Lower lobe of right lung (tissue), 2 donors: ENCODE measurements around the gene RUVBL1. TPM values are rescaled to one million over a fixed set of nuclear protein-coding genes. Genes with fewer than 3 reads are reported as not detected.

ENCODE experiments used
- ATAC-seq, 2 donors: fragments of 200-7000 bp; cut with Tn5 transposase; one replicate each; pipeline ENCODE4 v1.9.1; 2020 to 2022; ENCODE audit warnings: mild to moderate bottlenecking in 2 of 2, moderate library complexity in 2 of 2
- DNase-seq: peaks from one replicate; pipeline ENCODE4 v3.0.0-alpha.2; 2020
- H3K27ac ChIP-seq: fragments of 200-600 bp; one replicate; pipeline ENCODE4 v1.8.0; 2022
- H3K27me3 ChIP-seq: fragments of 200-600 bp; one replicate; pipeline ENCODE4 v1.8.0; 2022; ENCODE audit warnings: low read depth
- H3K36me3 ChIP-seq: fragments of 200-600 bp; one replicate; pipeline ENCODE4 v1.8.0; 2022; ENCODE audit warnings: mild to moderate bottlenecking
- H3K4me1 ChIP-seq: fragments of 200-600 bp; one replicate; pipeline ENCODE4 v1.8.0; 2022
- H3K4me3 ChIP-seq: fragments of 200-600 bp; one replicate; pipeline ENCODE4 v1.8.0; 2022; ENCODE audit warnings: mild to moderate bottlenecking
- H3K9me3 ChIP-seq: fragments of 200-600 bp; one replicate; pipeline ENCODE4 v1.8.0; 2022
- intact Hi-C: fragments of 100-400 bp; cut with DNase I; formaldehyde crosslinking; loops from one replicate; pipeline ENCODE4 v1.11.0; 2022
- total RNA-seq: library from RNA; stranded (reverse); fragmentation: NEBNext Ultra II Directional; extraction: Animal tissue kit (Norgen Biotek cat#: 25700); gene quantifications from one replicate; pipeline ENCODE4 v1.2.1, GENCODE V29; 2021
- TF ChIP-seq, protein P1 (sequence below): fragments of 200-600 bp; IDR thresholded peaks from one replicate; pipeline ENCODE4 v1.8.0; 2022; ENCODE audit warnings: antibody characterized with exemption, mild to moderate bottlenecking
- donor health status: DM: no; HTN: yes; CAD: no; lungs with severe emphysema.

Gene RUVBL1
- total RNA-seq, 1 donor from 2014 or later, result 21.4 TPM

DNA sequence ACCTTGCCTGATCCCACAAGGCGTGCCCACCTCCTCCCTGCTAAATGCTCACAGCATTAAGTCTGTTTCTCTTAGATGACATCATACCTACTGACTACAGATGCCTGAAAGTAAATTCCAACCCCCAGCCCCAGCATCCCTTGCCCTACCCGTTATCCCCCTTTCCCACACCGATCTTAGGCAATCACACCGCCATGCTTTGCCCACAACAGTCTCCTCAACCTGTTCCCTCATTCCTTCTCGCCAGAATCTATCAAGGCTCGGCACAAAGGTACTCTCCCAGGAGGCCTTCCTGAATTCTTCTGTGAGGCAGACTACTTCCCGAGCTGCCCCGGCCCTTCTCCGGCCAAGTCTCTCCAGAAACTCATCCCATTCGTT lies 72.2 kb downstream of the RUVBL1 start:
- H3K27me3 ChIP-seq, result no peaks in the 10 kb centered on the region
- H3K4me3 ChIP-seq, result peak overlapping the region; percentile 95
- H3K27ac ChIP-seq, result peak overlapping the region; percentile 94
- intact Hi-C loops, result no loop called here
- no peaks in the 10 kb centered on the region for H3K9me3 ChIP-seq
- no peak for ATAC-seq
- H3K36me3 ChIP-seq, result peaks cover 23% of the 10 kb centered on the region
- no peak for DNase-seq
- TF ChIP-seq, protein P1, sequence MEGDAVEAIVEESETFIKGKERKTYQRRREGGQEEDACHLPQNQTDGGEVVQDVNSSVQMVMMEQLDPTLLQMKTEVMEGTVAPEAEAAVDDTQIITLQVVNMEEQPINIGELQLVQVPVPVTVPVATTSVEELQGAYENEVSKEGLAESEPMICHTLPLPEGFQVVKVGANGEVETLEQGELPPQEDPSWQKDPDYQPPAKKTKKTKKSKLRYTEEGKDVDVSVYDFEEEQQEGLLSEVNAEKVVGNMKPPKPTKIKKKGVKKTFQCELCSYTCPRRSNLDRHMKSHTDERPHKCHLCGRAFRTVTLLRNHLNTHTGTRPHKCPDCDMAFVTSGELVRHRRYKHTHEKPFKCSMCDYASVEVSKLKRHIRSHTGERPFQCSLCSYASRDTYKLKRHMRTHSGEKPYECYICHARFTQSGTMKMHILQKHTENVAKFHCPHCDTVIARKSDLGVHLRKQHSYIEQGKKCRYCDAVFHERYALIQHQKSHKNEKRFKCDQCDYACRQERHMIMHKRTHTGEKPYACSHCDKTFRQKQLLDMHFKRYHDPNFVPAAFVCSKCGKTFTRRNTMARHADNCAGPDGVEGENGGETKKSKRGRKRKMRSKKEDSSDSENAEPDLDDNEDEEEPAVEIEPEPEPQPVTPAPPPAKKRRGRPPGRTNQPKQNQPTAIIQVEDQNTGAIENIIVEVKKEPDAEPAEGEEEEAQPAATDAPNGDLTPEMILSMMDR, result no peak
- H3K4me1 ChIP-seq, result peaks cover 32% of the 10 kb centered on the region

DNA sequence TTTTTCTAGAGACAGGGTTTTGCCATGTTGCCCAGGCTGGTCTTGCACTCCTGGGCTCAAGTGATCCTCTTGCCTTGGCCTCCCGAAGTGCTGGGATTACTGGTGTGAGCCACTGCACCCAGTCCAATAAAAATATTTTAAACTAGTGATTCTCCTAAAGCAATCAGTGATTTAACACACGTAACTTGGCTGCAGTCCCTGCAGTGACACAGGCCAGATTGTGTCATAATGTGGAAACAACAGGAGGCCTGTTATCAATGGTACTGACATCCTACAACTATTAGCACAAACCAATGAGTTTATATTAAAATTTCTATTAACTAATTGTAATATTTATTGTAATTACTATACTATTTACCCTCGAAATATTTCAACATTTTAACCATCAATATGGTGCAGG lies 73.0 kb downstream of the RUVBL1 start:
- Histone ChIP-seq H3K36me3 (peaks cover 15% of the 10 kb centered on the region), H3K4me3 (no peak overlapping the region), H3K9me3 (no peaks in the 10 kb centered on the region), H3K4me1 (peaks cover 31% of the 10 kb centered on the region), H3K27ac (no peak overlapping the region), H3K27me3 (no peaks in the 10 kb centered on the region)
- ATAC-seq (no peak), DNase-seq (no peak)
- TF ChIP-seq, protein P1, result no peak
- intact Hi-C loops, result no loop called here

DNA sequence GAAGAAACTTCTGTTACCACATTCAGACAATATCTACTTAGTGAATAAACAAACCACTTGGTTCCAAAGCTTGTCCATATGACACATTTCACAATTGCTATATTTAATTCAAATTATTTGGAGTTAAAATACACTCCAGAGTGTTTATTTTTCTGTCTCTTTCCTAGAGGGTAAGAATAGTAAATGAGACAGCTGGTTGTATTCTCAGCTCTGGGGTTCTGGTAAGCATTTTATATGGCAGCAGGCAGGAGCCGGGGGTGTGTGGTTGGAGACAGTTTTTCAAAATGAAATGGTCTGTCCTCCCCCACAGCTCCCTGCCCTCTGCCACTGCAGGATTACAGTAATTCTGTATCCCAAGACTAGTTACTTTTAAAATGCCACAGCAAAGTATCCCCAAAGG lies 82.3 kb downstream of the RUVBL1 start:
- H3K27me3 ChIP-seq, result no peaks in the 10 kb centered on the region
- TF ChIP-seq, protein P1, result no peak
- no peaks in the 10 kb centered on the region for H3K9me3 ChIP-seq
- no peak for DNase-seq
- H3K4me1 ChIP-seq, result no peaks in the 10 kb centered on the region
- no peak overlapping the region for H3K4me3 ChIP-seq
- H3K36me3 ChIP-seq, result no peaks in the 10 kb centered on the region
- no peak for ATAC-seq
- intact Hi-C loops, result no loop called here
- H3K27ac ChIP-seq, result no peak overlapping the region

DNA sequence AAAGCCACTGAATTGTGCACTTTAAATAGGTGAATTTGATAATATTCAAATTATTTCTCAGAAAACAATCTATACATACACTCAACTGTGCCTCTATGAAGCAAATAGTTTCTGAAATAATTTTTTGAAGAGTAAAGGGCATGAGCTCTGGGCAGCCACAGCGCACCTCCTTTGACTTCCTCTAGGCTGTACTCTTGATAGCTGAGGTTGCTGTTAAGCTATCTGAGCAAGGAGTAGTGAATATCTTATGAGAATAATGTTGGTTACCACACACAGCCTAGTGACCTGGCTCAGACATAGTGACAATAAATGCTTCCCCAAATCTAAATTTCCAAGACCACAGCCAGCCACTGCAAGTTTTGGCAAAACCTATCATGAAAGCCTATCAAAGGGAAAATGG lies 83.0 kb downstream of the RUVBL1 start:
- H3K27me3 ChIP-seq, result no peaks in the 10 kb centered on the region
- no peak for DNase-seq
- intact Hi-C loops, result no loop called here
- TF ChIP-seq, protein P1, result no peak
- no peaks in the 10 kb centered on the region for H3K36me3 ChIP-seq
- no peaks in the 10 kb centered on the region for H3K9me3 ChIP-seq
- H3K4me3 ChIP-seq, result no peak overlapping the region
- H3K27ac ChIP-seq, result no peak overlapping the region
- no peak for ATAC-seq
- H3K4me1 ChIP-seq, result no peaks in the 10 kb centered on the region

DNA sequence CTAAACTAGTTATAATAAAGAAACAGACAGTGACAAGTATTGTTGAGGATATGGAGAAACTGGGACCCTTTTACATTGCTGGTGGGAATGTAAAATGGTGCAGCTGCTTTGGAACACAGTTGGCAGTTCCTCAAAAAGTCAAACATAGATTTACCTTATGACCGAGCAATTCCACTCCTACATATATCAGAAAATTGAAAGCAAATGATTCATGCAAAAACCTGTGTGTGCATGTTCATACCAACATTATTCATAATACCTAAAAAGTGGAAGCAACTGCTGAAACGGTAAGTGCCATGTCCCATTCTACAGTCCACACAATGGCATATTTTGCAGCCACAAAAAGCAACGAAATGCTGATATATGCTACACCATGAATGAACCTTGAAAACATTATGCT lies 83.6 kb downstream of the RUVBL1 start:
- Histone ChIP-seq H3K27ac (no peak overlapping the region), H3K36me3 (no peaks in the 10 kb centered on the region), H3K27me3 (no peaks in the 10 kb centered on the region), H3K4me1 (no peaks in the 10 kb centered on the region), H3K4me3 (no peak overlapping the region), H3K9me3 (no peaks in the 10 kb centered on the region)
- intact Hi-C loops, result no loop called here
- DNase-seq (no peak), ATAC-seq (no peak)
- TF ChIP-seq, protein P1, result no peak

DNA sequence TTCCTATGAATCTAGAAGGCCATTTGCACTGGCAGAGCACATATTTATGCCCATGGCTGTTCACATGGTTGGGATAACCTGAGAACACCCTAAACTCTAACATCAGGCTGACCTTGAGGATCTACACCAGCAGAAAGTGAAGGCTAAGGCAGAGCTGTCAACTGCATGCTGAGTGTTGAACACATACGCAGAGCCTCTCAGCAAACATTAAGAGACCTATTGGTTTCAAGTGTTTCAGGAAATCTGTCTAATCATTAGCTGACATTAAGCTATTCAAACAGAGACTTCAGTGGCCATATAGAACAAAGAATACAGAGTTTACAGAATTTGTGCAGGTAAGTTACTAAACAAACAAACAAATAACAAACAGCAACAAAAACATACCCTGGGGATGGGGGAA lies 87.5 kb downstream of the RUVBL1 start:
- TF ChIP-seq, protein P1, result no peak
- Histone ChIP-seq H3K4me3 (no peak overlapping the region), H3K27ac (no peak overlapping the region), H3K4me1 (no peaks in the 10 kb centered on the region), H3K27me3 (no peaks in the 10 kb centered on the region), H3K36me3 (no peaks in the 10 kb centered on the region), H3K9me3 (no peaks in the 10 kb centered on the region)
- no peak for ATAC-seq
- DNase-seq, result no peak
- intact Hi-C loops, result no loop called here
